SHP77 treated with DMSO at 0.1 percent for 48 hours (cell line): ENCODE results near the gene S100P.
"Not testable (repeated sequence)": the region's sequence is repeated elsewhere in the genome, so short reads cannot be mapped to it uniquely, and the experiment has no call there.

Experiments
- DNase-seq: peaks from one replicate; lab custom pipeline; 2025; lab: John Stamatoyannopoulos, UW

S100P gene

DNA sequence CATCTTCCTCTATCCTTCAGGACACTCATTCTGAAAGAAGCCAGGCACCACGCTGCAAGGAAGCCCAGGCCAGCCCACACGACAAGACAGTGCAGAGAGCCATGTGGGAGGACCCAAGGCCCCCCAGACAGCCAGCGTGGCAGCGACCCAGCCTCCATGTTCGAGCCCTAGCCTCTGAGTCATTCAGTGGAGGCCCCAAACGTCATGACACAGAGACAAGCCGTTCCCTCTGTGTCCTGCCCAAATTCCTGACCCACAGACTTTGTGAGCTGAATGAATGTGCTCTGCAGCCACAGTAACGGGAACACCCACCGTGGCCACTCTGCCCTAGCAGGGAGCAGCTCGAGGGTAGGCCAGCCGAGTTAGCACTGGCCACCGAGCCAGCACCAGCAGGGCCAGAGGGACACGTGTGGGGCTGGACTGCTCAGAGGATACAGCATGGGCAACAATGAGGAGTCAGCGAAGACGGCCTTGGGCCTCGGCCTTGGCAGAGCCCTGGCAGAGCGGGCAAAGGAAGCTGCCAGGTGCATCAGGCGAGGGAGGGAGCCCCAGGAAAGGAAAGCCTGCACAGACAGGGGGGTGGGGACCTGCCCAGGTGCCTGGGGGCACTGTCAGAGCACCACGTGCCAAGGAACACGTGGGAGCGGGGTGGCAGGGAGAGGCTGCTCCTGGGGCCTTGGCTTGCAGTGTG, 30.9 kb downstream of the S100P start:
- DNase-seq, result no peak

DNA sequence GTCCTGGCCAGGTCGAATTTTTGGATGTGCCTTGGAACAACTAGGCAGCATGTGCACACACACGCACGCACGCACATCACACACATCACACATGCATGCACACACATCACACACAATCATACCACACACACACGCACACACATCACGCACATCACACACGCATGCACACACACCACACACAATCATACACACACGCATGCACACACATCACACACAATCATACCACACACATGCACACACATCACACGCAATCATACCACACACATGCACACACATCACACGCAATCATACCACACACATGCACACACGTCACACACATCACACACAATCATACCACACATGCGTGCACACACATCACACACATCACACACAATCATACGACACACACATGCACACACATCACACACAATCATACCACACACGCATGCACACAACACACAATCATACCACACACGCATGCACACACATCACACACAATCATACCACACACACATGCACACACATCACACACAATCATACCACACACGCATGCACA, 31.8 kb downstream of the S100P start:
- not testable (repeated sequence) for DNase-seq

DNA sequence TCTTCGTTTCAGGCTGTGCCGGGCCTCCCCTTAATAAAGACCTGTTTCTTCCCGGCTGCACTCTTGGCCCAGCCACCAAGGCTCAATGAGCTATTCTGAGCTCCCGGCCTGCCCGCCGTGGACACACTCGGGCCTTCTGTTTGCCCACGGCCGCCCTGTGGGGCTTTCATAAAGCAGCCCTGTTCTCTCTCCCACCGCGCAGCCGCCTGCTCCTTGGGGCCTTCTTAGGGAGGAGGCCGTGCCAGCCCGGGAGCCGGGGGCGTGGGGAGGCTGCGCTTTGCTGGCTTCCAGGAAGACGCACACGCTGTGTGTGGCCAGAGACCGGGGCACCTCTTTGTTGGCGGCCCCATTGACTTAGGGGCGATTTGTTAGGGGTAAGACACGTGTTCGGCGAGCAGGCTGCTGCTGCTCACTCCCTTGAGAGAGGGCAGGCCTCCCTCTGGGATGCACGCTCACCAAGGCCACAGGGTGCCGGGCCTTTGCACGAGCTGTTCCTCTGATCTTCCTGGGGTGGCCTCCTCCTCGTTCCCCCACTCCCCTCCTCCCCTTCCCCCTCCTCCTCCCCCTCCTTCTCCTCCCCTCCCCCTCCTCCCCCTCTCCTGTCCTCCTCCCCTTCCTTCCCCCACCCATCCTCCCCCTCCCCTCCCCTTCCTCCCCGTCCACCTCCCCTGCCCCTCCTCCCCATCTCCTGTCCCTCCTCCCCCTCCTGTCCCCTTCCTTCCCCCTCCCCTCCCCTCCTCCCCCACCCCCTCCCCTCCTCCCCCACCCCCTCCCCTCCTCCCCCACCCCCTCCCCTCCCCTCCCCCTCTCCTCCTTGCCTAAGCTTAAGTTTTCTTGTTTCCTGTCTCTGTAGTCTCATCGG, 33.6 kb downstream of the S100P start:
- DNase-seq, result no peak

DNA sequence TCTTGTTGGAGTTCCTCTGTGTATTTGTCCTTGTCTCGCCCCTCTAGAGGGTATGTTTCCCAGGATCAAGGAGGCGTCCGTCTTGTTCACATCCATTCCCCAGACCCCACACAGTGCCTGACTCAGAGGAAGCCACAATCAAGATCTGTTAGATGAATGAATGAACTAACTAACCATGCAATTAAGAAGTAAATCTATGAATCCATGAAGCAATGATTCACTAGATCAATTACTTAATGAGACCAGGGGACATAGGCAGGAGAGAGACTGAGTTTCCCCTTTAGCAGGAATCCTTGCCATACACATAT, 34.2 kb downstream of the S100P start:
- DNase-seq, result no peak

DNA sequence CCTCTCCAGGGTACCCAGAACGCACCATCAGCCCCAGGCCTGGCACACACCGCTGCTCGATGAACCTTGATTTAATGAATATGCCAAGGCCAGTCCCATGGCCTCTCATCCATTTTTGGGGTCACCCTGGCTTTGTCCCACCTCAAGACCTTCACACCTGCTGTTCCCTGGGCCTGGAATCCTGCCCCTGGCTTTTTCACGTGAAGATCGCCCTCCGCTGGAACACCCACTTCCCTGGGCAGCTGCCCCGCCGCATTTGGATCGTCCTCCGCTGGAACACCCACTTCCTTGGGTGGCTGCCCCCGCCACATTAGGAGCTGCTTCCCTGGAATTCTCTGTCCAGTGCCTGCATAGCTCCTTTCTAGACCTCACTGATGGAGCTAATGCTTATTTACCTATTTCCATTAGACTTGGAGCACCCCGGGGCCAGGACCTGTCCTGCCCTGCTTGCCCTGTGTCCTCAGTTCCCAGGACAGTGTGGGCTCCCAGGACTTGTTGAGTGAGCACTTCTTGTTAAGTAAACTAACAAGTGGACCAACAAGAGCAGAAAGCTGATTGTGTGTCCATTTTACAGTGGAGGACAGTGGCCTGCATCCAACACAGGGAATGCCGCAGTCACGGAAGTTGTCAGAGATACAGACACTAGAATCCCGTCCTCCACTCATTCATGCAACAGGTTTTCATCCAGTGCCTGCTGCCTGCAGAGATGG, 34.8 kb downstream of the S100P start:
- no peak for DNase-seq

DNA sequence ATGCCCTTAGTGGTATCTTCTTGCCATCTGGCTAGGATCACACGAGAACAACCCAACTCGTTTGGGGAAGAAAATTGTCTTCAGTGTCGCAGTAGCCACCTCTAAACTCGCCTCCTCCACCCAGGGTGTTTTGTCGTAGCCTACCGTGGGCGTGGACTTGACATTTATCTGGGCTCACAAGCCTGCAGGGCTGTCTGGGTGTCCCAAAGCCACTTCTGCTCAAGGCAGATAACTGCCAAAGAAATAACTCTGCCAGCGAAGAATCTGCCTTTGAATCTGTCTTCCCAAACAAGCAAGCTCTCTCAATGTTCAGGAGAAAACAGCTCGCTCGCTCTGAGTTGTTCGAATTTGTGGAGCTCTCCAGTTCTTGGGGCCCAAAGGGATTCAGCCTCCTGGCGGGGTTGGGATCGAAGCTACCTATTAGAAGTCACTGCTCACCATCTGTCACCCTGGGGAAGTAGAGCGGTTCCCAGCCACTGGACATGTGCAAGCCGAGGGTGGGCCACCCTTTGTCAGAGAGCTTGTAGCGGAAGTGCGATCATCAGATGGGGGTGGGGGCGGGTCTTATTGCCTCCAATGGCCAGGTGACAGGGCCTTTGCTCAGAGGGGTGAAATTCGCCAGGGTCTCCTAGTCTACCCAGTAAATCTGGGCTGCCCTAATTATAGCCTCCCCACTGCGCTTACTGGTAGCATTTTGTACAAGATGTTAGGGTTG, 37.1 kb downstream of the S100P start:
- DNase-seq, result no peak

DNA sequence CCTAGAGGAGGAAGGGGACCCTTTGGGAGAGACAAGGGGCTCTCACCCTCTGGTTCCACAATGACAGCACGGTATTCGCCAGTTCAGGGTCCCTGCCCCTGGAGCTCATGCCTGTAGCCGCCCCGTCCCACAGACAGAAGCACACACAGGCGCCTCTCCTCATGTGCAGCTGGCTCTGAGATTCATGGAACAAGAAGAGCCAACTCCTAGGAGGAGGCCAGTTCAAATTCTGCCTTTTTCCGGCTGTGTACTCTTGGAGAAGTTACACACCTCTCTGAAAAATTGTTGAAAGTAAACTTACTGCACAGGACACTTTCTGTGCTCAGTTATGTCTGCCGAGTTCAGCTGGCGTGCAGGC, 37.6 kb downstream of the S100P start:
- DNase-seq, result no peak

DNA sequence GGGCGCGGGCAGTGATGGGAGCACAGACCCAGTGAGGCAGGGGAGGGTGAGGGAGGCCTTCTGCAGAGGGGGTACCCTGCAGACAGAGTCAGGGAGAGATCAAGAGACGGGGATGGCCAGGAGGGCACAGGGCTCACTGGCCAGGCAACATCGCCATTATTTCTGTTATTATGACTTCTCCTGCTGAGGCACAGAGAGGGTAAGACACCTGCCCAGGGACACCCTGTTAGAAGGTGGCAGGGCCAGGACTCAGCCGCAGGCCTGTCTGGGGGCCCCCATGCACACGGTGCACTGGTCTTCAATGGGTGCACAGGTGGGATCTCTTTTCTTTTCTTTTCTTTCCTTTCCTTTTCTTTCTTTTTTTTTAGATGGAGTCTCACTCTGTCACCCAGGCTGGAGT, 38.1 kb downstream of the S100P start:
- no peak for DNase-seq

DNA sequence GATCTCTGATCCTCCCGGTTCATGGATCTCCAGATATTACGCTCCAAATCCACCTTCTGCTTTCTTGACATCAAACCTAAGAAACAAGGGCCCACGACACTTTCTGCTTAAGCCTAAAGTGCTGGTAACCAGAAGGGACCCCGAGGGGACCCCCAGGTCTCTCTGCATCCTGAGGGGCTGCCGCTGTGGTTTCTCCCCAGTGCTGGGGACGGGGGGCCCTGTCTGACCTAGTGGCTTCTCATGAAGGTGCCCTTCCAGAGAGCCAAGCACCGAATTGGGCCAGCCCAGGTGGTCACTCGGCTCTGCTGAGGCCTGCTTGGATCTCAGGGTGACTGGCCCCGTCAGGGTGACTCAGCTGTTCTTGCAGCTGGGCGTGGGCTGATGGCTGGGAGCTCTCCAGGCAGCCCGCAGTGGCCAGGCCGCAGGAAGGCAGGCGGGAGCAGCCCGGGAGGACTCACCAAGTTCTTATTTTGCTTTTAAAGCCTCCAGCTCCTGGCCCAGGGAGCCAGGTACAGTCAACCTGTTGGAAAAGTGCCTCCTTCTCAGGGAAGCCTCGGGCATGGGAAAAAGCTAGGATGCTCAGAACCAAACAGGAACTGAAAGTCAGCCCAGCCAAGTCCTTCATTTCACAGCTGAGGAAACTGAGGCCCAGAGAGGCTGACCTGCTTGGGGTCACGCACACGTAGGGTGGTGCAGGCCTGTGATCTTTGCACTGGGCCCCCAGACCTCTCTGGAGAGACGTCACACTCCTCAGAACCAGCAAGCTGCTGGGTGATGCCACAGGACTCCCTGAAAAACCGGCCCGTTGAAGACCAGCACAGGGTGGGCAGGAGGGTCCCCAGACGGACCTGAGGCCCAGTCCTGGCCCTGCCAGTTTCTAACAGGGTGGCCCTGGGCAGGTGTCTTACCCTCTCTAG, 39.0 kb downstream of the S100P start:
- no peak for DNase-seq

DNA sequence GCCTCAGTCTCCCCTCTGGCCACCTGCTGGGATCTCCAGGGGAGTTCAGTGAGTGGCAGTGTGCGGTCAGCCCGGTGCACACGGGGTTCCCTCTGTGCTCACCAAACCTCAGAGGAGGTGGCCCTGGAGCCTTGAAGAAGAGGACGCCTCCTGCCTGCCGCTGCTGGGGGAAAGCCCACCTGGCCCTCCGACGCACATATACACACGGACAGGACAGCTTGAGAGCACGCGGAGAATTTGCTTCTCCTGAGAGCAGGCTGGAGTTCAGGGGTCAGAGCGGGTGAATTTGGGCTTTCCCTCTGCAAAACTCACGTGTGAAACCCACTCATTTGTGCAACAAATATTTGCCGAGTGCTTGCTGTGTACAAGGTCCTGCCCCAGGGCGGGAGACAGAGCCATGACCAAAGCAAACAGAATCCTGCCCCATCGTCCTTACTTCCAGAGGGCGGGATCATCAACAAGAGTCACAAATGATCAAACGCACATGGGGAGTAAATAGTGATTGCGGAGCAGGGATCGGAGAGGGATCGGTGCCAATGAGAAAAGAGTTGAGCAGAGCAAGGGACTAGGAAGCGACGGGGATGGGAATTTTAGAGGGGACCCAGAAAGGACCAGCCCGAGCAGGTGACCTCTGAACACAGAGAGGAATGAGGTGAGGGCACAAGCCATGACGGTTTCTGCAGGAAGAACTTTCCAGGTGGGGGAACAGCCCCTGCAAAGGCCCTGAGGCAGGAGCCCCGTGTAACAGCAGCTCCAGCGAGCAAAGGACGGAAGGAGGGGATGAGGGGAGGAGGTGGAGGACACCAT, 39.9 kb downstream of the S100P start:
- DNase-seq, result no peak

DNA sequence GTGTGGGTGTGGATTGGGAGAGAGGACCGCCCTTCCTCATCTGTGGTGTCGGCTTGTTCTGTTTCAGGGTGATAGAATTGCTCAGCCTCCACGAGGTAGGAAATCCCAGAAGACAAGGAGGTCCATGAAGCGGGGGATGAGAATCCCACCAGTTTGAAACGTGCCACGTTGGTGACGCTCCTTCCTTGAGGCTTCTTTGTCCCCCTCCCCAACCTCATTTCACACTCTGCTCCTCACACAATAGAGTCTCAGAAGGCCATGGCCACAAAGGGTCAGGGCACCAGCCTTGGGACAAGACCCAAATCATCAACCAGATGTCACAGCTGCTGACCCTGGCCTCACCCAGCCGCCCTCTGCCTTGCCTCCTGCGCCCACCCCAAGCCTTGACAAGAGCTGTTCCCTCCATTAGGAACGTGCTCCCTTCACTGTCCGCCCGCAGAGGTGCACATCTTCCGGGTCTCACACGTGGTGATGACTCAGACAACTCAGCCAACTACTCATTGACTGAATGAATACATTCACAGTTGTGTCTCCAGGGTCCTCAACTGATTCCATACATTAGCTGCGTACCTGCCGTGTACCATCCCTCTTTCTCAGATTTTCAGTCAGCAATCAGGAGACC, 40.6 kb downstream of the S100P start:
- DNase-seq, result no peak

DNA sequence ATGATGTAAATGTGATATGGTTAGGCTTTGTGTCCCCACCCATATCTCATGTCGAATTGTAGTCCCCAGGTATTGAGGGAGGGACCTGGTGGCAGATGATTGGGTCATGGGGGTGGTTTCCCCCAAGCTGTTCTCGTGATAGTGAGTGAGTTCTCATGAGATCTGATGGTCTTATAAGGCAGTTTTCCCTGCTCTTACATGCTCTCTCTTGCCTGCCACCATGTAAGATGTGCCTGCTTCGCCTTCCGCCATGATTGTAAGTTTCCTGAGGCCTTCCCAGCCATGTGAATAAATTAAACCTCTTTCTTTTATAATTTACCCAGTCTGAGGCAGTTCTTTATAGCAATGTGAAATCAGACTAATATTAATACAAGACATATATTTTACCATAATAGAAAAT, 46.2 kb downstream of the S100P start:
- DNase-seq, result no peak

DNA sequence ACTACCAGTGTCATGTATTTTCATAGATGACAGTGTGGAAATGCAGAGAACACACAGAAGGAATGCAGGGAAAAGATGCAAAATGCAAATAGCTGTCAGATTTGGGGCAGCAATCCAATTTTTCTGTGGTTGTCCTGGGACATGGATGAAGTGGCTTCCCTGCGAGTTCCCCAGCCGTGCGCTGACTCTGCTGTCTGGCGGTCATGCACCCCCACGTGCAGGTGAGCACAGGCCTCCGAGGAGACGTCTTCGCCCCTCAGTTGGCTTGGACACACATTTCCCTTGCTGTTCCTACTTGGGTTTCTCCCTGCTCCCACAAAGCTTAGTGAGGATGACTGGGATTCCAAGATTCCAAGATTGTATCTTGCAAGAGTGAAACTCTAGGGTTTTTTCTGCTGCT, 46.7 kb downstream of the S100P start:
- no peak for DNase-seq

DNA sequence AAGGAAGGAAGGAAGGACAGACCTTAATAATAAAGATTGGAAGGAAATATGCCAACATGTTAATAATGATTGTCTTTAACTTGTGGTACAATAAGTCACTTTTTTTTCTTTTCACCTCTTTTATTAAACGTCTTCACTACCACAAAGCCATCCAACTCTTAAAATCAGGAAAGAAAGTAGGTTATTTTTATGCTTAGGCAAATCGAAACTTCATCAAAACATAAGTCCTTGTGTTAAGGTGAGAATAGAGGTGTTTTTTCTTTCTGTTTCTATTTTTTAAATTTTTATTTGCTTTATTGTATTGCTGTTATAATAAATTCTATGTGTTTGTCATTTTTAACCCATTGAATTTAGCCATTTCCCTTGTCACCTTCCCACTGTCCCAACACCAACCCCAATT, 48.8 kb downstream of the S100P start:
- DNase-seq, result no peak

DNA sequence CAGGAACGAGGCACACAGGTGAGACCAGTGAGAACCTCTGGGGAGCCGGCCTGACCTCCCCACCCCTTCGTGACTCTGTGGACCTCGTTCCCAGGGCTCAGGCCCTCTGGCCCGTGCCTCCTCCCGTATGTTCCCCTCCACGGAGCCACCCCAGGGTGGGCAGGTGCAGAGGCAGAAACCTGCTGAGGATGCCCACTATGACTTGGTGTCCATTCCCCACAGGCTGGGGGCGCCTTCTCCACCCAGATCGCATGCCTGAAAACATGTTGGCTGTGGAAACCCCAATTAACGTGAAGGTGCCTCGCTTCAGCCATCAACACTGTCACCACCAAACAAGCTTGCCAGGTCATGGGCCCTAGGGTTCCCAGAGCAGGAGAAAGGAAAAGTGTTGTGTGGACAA, 49.3 kb downstream of the S100P start:
- DNase-seq, result no peak
